A673 (cell line): Measurements from ENCODE around the gene ATMIN. TPM values are rescaled to one million over a fixed set of nuclear protein-coding genes. Genes with fewer than 3 reads are reported as not detected.

Experiments
- BruUV-seq: library from RNA; stranded (reverse); fragments of 400-500 nt; replicated peaks from 2 replicates; lab custom pipeline; 2021; lab: Mats Ljungman, UMichigan
- CTCF ChIA-PET: fragments of 300-600 bp; sonication (Branson Sonifier 250); formaldehyde crosslinking; loops from one replicate; lab custom pipeline; 2022; ENCODE audit warnings: antibody characterized with exemption; lab: Charles Lee
- POLR2A ChIA-PET: fragments of 300-600 bp; sonication (Branson Sonifier 250); formaldehyde crosslinking; loops from one replicate; lab custom pipeline; 2022; ENCODE audit warnings: antibody characterized with exemption; ENCODE audit not compliant: low non-redundant PET; lab: Charles Lee
- DNase-seq: peaks from one replicate; pipeline ENCODE4 v3.0.0-alpha.2; 2015; ENCODE audit warnings: low spot score
- H3K27ac ChIP-seq: fragments of 200-600 bp; sonication (generic); 2 replicates; pipeline ENCODE4 v1.5.1; 2016; ENCODE audit warnings: mixed run types, low read depth, mild to moderate bottlenecking, mixed read lengths, antibody characterized with exemption, low read length; ENCODE audit not compliant: poor library complexity, severe bottlenecking
- H3K27me3 ChIP-seq: fragments of 200-600 bp; sonication (generic); replicated peaks from 2 replicates; pipeline ENCODE4 v1.6.1; 2017; ENCODE audit warnings: mixed run types, low read depth, mild to moderate bottlenecking, mixed read lengths, antibody characterized with exemption, low read length; ENCODE audit not compliant: insufficient read depth, poor library complexity
- H3K36me3 ChIP-seq: fragments of 200-600 bp; sonication (generic); 2 replicates; pipeline ENCODE4 v1.6.1; 2016; ENCODE audit warnings: mixed run types, mild to moderate bottlenecking, mixed read lengths, antibody characterized with exemption, low read length; ENCODE audit not compliant: insufficient read depth, poor library complexity, severe bottlenecking
- H3K4me1 ChIP-seq: fragments of 200-600 bp; sonication (generic); 2 replicates; pipeline ENCODE4 v1.6.1; 2017; ENCODE audit warnings: mixed run types, mild to moderate bottlenecking, mixed read lengths, antibody characterized with exemption, low read length; ENCODE audit not compliant: insufficient read depth, poor library complexity, severe bottlenecking
- H3K4me3 ChIP-seq: fragments of 200-600 bp; sonication (generic); 2 replicates; pipeline ENCODE4 v1.5.1; 2016; ENCODE audit warnings: low read depth, mixed run types, mild to moderate bottlenecking, mixed read lengths, low read length; ENCODE audit not compliant: poor library complexity, severe bottlenecking
- H3K9me3 ChIP-seq: fragments of 200-600 bp; sonication (generic); 2 replicates; pipeline ENCODE4 v1.6.1; 2016; ENCODE audit warnings: mixed run types, low read depth, mild to moderate bottlenecking, mixed read lengths, antibody characterized with exemption, low read length; ENCODE audit not compliant: poor library complexity, severe bottlenecking
- CTCF ChIP-seq: fragments of 300-800, 200-600 bp; sonication (generic); conservative IDR thresholded peaks from 2 replicates; pipeline ENCODE4 v1.5.1; 2017; ENCODE audit warnings: low read depth, mild to moderate bottlenecking, antibody characterized with exemption, low read length, moderate library complexity, mixed read lengths
- EZH2 ChIP-seq: fragments of 200-600 bp; sonication (generic); IDR thresholded peaks from 2 replicates; pipeline ENCODE4 v1.6.1; 2017; ENCODE audit warnings: borderline replicate concordance, low read depth, mild to moderate bottlenecking, mixed read lengths, antibody characterized with exemption, low read length; ENCODE audit not compliant: poor library complexity, severe bottlenecking
- intact Hi-C: fragments of 100-400 bp; cut with micrococcal nuclease; formaldehyde crosslinking; loops from one replicate; pipeline ENCODE4 v1.10.0; 2022; ENCODE audit not compliant: unreplicated experiment
- total RNA-seq: library from RNA; stranded (reverse); gene quantifications from 2 replicates; pipeline ENCODE4 v1.2.3, GENCODE V29; 2021

ATMIN gene
- total RNA-seq, 1 experiment from 2014 or later, result 44.6 TPM

GRCh38 chr16:80989801-80990200 lies 45.8 kb upstream of the ATMIN start:
- ChIA-PET CTCF (no interaction called here), POLR2A (no interaction called here)
- Histone ChIP-seq H3K4me1 (peaks cover 21% of the 10 kb centered on the region), H3K9me3 (no peaks in the 10 kb centered on the region), H3K36me3 (no peaks in the 10 kb centered on the region), H3K27me3 (no peaks in the 10 kb centered on the region), H3K27ac (no peak overlapping the region), H3K4me3 (no peak overlapping the region)
- TF ChIP-seq CTCF, result no peak
- TF ChIP-seq EZH2, result no peak
- intact Hi-C loops, result no loop called here
- no peak for DNase-seq
- BruUV-seq, result no TSS peak

GRCh38 chr16:80990577-80990976 lies 45.1 kb upstream of the ATMIN start:
- BruUV-seq, result no TSS peak
- TF ChIP-seq EZH2 (no peak), CTCF (no peak)

GRCh38 chr16:80990978-80991377 lies 44.7 kb upstream of the ATMIN start:
- Histone ChIP-seq H3K27ac (no peak overlapping the region), H3K9me3 (no peaks in the 10 kb centered on the region), H3K4me1 (peaks cover 23% of the 10 kb centered on the region), H3K36me3 (no peaks in the 10 kb centered on the region), H3K4me3 (no peak overlapping the region), H3K27me3 (no peaks in the 10 kb centered on the region)
- TF ChIP-seq CTCF (no peak), EZH2 (no peak)
- intact Hi-C loops, result no loop called here
- no peak for DNase-seq
- POLR2A ChIA-PET, result no interaction called here
- CTCF ChIA-PET, result no interaction called here
- BruUV-seq, result no TSS peak

More at GRCh38 chr16:80990577-80990976, 45.1 kb upstream of the ATMIN start:
- Histone ChIP-seq H3K9me3 (no peaks in the 10 kb centered on the region), H3K4me3 (no peak overlapping the region), H3K27ac (no peak overlapping the region), H3K36me3 (no peaks in the 10 kb centered on the region), H3K4me1 (peaks cover 21% of the 10 kb centered on the region), H3K27me3 (no peaks in the 10 kb centered on the region)
- POLR2A ChIA-PET, result no interaction called here
- DNase-seq, result no peak
- CTCF ChIA-PET, result no interaction called here
- intact Hi-C loops, result no loop called here
